ENCODE data around the gene GPR84. TPM values are rescaled to one million over a fixed set of nuclear protein-coding genes. Genes with fewer than 3 reads are reported as not detected.

Gene GPR84
- total and polyA plus RNA-seq, 2 of the 13 experiments (the other 11 are each of a cell fraction or from before 2014, with no cell fraction given), result not detected

- H3K9me3 ChIP-seq (ENCODE audit: low read length), result no peaks in the 10 kb centered on the region
- no TSS peak for BruUV-seq (replicated peaks)
- FAIRE-seq (no peak), ATAC-seq (no peak), DNase-seq (ENCODE audit: low spot score) (no peak)
- intact Hi-C loops (cut with micrococcal nuclease; ENCODE audit: unreplicated experiment), result no loop called here
- no peaks in the 10 kb centered on the region for H3K4me1 ChIP-seq (ENCODE audit: insufficient read depth, low read length)
- H3K4me2 ChIP-seq (ENCODE audit: low read depth, low read length), result no peak overlapping the region
- CTCF ChIA-PET (ENCODE audit: low intra/inter-chr PET ratio, low total read pairs), result interaction anchor here (1.4 kb wide), 1 partner anchor 11 kb away, joined by 3 read pairs; no protein-coding TSS in a partner anchor
- no peak overlapping the region for H3K27ac ChIP-seq (ENCODE audit: extremely low read length, insufficient read depth, low read length)
- H3K4me3 ChIP-seq (replicated peaks in 1 of 3; ENCODE audit: insufficient read depth in 1 of 3, low read depth in 2 of 3, low read length in 3 of 3), result no peak overlapping the region
- H3K79me2 ChIP-seq (ENCODE audit: insufficient read depth, low read length), result no peaks in the 10 kb centered on the region
- in situ Hi-C loops (cut with HindIII; ENCODE audit: extremely low pct_ligation_motif_present, low pct_unique_long_range_greater_than_20kb), result no loop called here
- POLR2A ChIA-PET, result no interaction called here
- H3K9ac ChIP-seq (ENCODE audit: insufficient read depth, low read depth, low read length), result no peak overlapping the region
- no peaks in the 10 kb centered on the region for H3K36me3 ChIP-seq (replicated peaks in 1 of 2; ENCODE audit: control insufficient read depth in 1 of 2, insufficient read depth in 2 of 2, low read length in 2 of 2)
- H4K20me1 ChIP-seq (ENCODE audit: insufficient read depth, low read length), result no peaks in the 10 kb centered on the region
- H2AFZ ChIP-seq (ENCODE audit: low read length), result no peak overlapping the region
- 14% methylated on average over 2 of the region's 10 CpGs for WGBS (ENCODE audit: low lambda C conversion rate)
- TF ChIP-seq SCMH1 (CRISPR knock-in tag; IDR thresholded peaks at IDR 0.05; ENCODE audit: borderline replicate concordance) (no peak), ZNF230 (CRISPR knock-in tag; IDR thresholded peaks at IDR 0.05) (no peak), ZNF326 (CRISPR knock-in tag; IDR thresholded peaks at IDR 0.05; ENCODE audit: borderline replicate concordance) (no peak), THRA (CRISPR knock-in tag; IDR thresholded peaks at IDR 0.05; ENCODE audit: borderline replicate concordance) (no peak), FLYWCH1 (CRISPR knock-in tag; IDR thresholded peaks at IDR 0.05) (no peak), ZNF34 (CRISPR knock-in tag; IDR thresholded peaks at IDR 0.05; ENCODE audit: borderline replicate concordance) (no peak), CENPT (CRISPR knock-in tag; IDR thresholded peaks at IDR 0.05; ENCODE audit: low read depth) (no peak)
- TF ChIP-seq, protein P1, sequence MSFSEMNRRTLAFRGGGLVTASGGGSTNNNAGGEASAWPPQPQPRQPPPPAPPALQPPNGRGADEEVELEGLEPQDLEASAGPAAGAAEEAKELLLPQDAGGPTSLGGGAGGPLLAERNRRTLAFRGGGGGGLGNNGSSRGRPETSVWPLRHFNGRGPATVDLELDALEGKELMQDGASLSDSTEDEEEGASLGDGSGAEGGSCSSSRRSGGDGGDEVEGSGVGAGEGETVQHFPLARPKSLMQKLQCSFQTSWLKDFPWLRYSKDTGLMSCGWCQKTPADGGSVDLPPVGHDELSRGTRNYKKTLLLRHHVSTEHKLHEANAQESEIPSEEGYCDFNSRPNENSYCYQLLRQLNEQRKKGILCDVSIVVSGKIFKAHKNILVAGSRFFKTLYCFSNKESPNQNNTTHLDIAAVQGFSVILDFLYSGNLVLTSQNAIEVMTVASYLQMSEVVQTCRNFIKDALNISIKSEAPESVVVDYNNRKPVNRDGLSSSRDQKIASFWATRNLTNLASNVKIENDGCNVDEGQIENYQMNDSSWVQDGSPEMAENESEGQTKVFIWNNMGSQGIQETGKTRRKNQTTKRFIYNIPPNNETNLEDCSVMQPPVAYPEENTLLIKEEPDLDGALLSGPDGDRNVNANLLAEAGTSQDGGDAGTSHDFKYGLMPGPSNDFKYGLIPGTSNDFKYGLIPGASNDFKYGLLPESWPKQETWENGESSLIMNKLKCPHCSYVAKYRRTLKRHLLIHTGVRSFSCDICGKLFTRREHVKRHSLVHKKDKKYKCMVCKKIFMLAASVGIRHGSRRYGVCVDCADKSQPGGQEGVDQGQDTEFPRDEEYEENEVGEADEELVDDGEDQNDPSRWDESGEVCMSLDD (CRISPR knock-in tag; IDR thresholded peaks at IDR 0.05; ENCODE audit: borderline replicate concordance), result no peak
- peaks cover 0 to 3% of the 10 kb centered on the region in 2 experiments; a peak in 2 of 5 replicates for H3K27me3 ChIP-seq (ENCODE audit: control insufficient read depth in 1 of 2, insufficient read depth in 2 of 2, low read length in 2 of 2)
Measured at GRCh38 chr12:54405106-54405505, 40.8 kb upstream of the GPR84 start.
